Dendritic cell treated with granulocyte-macrophage colony-stimulating factor and Interleukin-4, amounts not matched to agents 40 ng/mL and 50 ng/mL, for 4 days (primary cell): ENCODE measurements around the gene ADH6.
"Not testable (repeated sequence)": the region's sequence is repeated elsewhere in the genome, so short reads cannot be mapped to it uniquely, and the experiment has no call there.

ENCODE experiments used
- H3K27ac Mint-ChIP-seq: one replicate; pipeline ENCODE4 v1.8.0; 2022; ENCODE audit warnings: mild to moderate bottlenecking, mixed read lengths
- H3K27me3 Mint-ChIP-seq: one replicate; pipeline ENCODE4 v1.8.0; 2022; ENCODE audit warnings: mild to moderate bottlenecking, mixed read lengths
- H3K36me3 Mint-ChIP-seq: one replicate; pipeline ENCODE4 v1.8.0; 2022; ENCODE audit warnings: low read depth, mixed read lengths
- H3K4me1 Mint-ChIP-seq: one replicate; pipeline ENCODE4 v1.8.0; 2022; ENCODE audit warnings: low read depth, mixed read lengths
- H3K4me3 Mint-ChIP-seq: one replicate; pipeline ENCODE4 v1.8.0; 2022; ENCODE audit warnings: mild to moderate bottlenecking, moderate library complexity, mixed read lengths
- H3K9me3 Mint-ChIP-seq: one replicate; pipeline ENCODE4 v1.8.0; 2022; ENCODE audit warnings: mixed read lengths
- intact Hi-C: fragments of 100-400 bp; cut with micrococcal nuclease; formaldehyde crosslinking; loops from one replicate; pipeline ENCODE4 v1.15.0; 2022

Gene ADH6

DNA sequence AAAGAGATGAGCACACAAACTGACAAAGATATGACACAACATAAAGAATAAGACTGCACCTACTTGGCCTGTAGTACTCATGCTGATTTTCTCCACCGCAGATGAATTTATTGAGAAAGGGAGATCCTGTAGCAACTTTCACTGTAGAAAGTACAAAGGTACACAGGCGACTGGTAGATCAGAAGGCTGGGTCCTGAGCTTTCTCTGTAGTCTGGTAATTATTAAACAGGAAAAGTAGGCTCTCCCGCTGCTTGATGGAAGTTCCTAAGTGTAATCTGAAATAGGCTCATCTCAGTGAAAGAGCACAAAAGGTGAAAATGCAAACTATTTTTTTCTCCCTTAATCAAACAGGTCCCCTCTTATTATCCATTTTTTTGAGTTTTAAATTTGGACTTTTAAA is at the start of gene ADH6:
TSS of gene ADH6 (minus strand) at position 175 of the 400 bp plus-strand sequence. CDS start at position 81, 94 bp downstream.
- H3K36me3 Mint-ChIP-seq: no peaks in the 10 kb centered on the region
- H3K27ac Mint-ChIP-seq: no peak within 1 kb of the TSS
- no peak within 1 kb of the TSS for H3K4me3 Mint-ChIP-seq
- intact Hi-C loops: no loop called here
- no peaks in the 10 kb centered on the region for H3K4me1 Mint-ChIP-seq
- peaks cover 25% of the 10 kb centered on the region for H3K9me3 Mint-ChIP-seq
- H3K27me3 Mint-ChIP-seq: no peaks in the 10 kb centered on the region

DNA sequence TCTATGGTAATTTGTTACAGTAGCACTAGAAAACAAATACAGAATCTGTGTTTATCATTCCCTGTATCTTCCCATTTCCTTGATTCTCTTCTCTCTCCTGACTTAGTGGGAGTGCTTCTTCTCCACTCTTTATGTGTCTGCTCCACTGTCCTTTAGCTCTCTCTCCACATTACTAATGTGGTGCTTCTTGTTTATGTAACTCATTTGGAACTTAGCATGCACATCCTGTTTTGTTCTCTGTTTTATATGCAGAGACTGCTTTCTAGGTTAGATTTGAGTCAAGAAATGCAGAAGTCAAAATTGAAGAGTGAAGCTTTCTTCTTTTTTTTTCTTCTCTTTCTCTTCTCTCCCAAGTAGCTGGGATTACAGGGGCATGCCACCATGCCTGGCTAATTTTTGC is 45.9 kb upstream of the ADH6 start:
- Mint-ChIP-seq H3K27me3 (no peaks in the 10 kb centered on the region), H3K27ac (no peak overlapping the region), H3K4me1 (no peaks in the 10 kb centered on the region), H3K9me3 (peaks cover 65% of the 10 kb centered on the region), H3K36me3 (no peaks in the 10 kb centered on the region), H3K4me3 (no peak overlapping the region)
- intact Hi-C loops: no loop called here

DNA sequence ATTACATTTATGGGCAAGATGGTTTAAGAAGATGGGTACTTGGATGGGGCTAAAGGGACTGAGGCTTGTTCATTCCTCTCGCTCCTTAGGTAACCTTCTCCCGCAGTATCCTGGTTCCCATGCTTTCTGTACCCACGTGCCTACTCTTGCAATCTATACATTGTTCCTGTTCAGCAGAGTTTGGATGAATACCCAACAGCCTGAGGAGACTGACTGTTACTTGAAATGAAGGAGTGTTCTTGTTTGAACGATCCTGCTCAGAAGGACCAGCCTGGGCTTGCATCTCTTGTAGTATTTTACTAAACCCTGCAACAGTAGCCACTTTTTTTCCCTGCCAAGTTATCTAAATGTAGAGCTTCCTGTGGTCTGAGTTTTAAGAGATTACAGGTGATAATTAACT is 33.7 kb upstream of the ADH6 start:
- H3K36me3 Mint-ChIP-seq: no peaks in the 10 kb centered on the region
- H3K9me3 Mint-ChIP-seq: peaks cover 26% of the 10 kb centered on the region
- H3K27me3 Mint-ChIP-seq: no peaks in the 10 kb centered on the region
- intact Hi-C loops: no loop called here
- no peaks in the 10 kb centered on the region for H3K4me1 Mint-ChIP-seq
- H3K4me3 Mint-ChIP-seq: no peak overlapping the region
- H3K27ac Mint-ChIP-seq: no peak overlapping the region

DNA sequence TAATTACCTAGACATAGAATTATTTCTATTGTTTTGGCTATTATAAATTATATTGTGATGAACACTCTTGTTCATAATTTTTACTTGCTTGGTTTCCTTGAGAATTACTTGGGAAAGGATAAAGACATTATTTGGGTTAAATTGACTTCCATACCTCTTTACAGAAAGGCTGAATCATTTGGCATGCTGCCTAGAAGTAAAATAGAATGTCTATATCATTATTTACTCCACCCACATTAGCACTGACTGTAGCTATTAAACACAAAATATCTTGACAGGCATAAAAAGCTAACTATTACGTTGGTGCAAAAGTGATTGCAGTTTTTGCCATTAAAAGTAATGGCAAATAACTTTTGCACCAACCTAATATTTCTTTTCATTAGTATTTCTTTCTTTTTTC is 29.7 kb upstream of the ADH6 start:
- Mint-ChIP-seq H3K36me3 (no peaks in the 10 kb centered on the region), H3K4me3 (no peak overlapping the region), H3K9me3 (peaks cover 33% of the 10 kb centered on the region), H3K4me1 (no peaks in the 10 kb centered on the region), H3K27ac (no peak overlapping the region), H3K27me3 (no peaks in the 10 kb centered on the region)
- intact Hi-C loops: no loop called here

DNA sequence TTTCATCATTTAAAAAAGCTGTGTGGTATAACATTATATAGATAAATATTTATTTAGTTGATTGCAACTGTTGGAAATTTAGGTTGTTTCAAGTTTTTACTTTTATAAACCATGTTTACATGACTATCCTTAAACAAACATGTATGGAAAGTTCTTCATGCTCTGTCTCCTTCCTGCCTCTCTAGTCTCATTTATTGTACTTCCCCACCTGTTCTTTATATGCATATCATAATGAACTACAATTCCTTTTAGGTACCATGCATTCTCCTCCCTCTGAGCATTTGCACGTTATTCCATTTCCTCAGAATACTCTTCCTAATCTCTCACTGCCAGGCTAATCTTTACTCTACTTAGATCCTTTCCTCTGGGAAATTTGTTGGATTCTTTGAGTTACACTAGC is 16.9 kb upstream of the ADH6 start:
- no peaks in the 10 kb centered on the region for H3K36me3 Mint-ChIP-seq
- intact Hi-C loops: no loop called here
- no peak overlapping the region for H3K27ac Mint-ChIP-seq
- H3K4me1 Mint-ChIP-seq: no peaks in the 10 kb centered on the region
- no peaks in the 10 kb centered on the region for H3K27me3 Mint-ChIP-seq
- H3K9me3 Mint-ChIP-seq: peaks cover 45% of the 10 kb centered on the region
- H3K4me3 Mint-ChIP-seq: no peak overlapping the region

DNA sequence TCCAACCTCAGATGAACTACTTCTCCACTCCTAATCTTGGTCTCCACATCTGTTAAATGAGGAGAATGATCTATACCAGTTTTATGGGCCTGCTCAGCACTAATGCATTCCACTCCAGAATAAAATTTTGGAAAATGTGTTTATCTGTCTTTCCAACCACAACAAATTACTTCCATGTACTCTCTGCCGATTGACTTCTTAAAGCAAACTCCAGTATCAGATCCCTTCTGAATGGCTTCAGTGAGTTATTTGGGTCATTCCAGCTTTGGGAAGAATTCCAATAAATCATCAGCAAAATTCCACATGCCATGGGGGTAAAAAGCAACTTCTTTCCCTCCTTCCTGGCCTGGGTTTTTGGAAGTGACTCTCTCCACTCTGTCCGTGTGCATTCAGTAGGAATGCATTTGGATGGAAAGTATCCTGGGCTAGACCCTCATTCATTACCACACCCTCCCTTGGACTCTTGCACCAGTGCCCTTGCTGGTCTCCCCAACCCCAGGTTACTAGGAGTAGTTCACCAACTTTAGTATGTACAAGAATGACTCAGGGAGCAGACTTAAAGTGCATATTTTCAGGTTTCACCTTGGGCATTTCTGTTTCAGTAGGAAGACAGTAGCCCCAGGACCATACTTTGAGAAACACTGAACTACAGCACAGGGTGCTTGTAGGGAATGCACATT is 15.4 kb upstream of the ADH6 start:
- Mint-ChIP-seq H3K9me3 (peaks cover 60% of the 10 kb centered on the region), H3K4me3 (no peak overlapping the region), H3K27me3 (no peaks in the 10 kb centered on the region), H3K4me1 (no peaks in the 10 kb centered on the region), H3K36me3 (no peaks in the 10 kb centered on the region), H3K27ac (no peak overlapping the region)
- intact Hi-C loops: no loop called here

DNA sequence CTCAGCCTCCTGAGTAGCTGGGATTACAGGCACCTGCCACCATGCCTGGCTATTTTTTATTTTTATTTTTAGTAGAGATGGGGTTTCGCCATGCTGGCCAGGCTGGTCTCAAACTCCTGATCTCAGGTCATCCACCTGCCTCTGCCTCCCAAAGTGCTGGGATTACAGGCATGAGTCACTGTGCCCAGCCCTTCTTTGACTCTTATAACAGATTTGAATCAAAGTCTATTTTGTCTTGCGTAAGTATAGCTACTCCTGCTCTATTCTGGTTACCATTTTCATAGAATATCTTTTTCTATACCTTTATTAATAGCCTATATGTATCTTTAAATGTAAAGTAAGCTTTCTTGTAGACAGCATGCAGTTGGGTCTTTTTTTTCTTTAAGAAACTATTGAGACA is 14.4 kb upstream of the ADH6 start:
- intact Hi-C loops, H3K27me3 Mint-ChIP-seq, H3K27ac Mint-ChIP-seq, H3K36me3 Mint-ChIP-seq, H3K4me3 Mint-ChIP-seq, H3K4me1 Mint-ChIP-seq: not testable (repeated sequence)
- peaks cover 61% of the 10 kb centered on the region for H3K9me3 Mint-ChIP-seq

DNA sequence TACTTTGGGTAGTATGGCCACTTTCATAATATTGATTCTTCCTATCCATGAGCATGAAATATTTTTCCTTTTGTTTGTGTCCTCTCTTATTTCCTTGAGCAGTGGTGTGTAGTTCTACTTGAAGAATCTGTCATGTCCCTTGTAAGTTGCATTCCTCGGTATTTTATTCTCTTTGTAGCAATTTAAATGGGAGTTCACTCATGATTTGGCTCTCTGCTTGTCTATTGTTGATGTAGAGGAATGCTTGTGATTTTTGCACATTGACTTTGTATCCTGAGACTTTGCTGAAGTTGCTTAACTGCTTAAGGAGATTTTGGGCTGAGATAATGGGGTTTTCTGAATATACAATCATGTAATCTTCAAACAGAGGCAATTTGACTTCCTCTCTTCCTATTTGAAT is 9.7 kb upstream of the ADH6 start:
- H3K9me3 Mint-ChIP-seq: peaks cover 38% of the 10 kb centered on the region
- H3K4me3 Mint-ChIP-seq, H3K27me3 Mint-ChIP-seq, H3K4me1 Mint-ChIP-seq, H3K27ac Mint-ChIP-seq, H3K36me3 Mint-ChIP-seq, intact Hi-C loops: not testable (repeated sequence)

DNA sequence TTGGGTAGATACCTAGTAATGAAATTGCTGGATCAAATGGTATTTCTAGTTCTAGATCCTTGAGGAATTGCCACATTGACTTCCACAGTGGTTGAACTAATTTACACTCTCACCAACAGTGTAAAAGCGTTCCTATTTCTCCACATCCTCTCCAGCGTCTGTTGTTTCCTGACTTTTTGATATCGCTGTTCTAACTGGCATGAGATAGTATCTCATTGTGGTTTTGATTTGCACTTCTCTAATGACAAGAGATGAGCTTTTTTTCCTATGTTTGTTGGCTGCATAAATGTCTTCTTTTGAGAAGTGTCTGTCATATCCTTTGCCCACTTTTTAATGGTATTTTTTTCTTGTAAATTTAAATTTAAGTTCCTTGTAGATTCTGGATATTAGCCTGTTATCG is 8.6 kb upstream of the ADH6 start:
- H3K27me3 Mint-ChIP-seq, H3K4me1 Mint-ChIP-seq, H3K27ac Mint-ChIP-seq, H3K36me3 Mint-ChIP-seq, intact Hi-C loops, H3K4me3 Mint-ChIP-seq: not testable (repeated sequence)
- H3K9me3 Mint-ChIP-seq: peaks cover 38% of the 10 kb centered on the region

DNA sequence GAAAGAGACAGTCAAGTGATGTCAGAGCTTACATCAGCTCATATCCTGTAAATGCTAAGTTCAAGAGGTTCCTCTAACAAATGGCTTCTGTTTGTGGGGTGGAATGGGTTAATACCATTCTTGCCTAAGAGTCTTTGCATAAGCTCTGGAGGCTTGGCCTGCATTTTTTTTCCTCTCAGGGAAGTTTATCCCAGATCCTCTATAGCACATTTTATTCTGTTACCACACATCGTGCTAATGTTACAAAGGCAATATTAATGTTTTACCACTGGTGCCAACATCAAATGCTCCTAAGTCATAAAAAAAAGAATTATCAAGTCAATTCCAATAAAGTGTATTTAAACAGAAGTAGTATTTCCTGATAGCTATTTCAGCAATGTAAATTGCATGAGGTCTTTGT is 2.9 kb upstream of the ADH6 start:
- no peak overlapping the region for H3K27ac Mint-ChIP-seq
- intact Hi-C loops: no loop called here
- H3K36me3 Mint-ChIP-seq: no peaks in the 10 kb centered on the region
- H3K27me3 Mint-ChIP-seq: no peaks in the 10 kb centered on the region
- H3K4me1 Mint-ChIP-seq: no peaks in the 10 kb centered on the region
- peaks cover 24% of the 10 kb centered on the region for H3K9me3 Mint-ChIP-seq
- no peak overlapping the region for H3K4me3 Mint-ChIP-seq

DNA sequence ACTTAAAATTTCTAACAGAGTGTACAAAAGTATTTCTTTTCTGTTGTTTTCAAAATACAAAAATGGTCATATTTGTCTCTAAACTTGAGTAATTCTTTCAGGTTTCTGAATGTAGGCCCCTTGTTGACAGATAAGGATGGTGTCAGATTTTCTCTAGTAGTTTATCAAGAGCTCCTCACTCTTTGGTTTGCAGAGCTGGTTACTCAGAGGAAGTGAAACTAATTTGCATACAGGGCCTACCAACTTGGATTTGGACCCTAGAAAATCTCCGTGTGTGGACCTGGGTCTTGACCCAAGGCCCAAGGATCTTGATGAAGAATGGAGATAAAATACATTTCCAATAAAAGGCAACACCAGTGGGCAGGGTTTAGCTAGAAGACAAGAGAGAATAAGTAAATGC is 433 bp upstream of the ADH6 start:
- Mint-ChIP-seq H3K36me3 (no peaks in the 10 kb centered on the region), H3K4me1 (no peaks in the 10 kb centered on the region), H3K4me3 (no peak overlapping the region), H3K27ac (no peak overlapping the region), H3K9me3 (peaks cover 23% of the 10 kb centered on the region), H3K27me3 (no peaks in the 10 kb centered on the region)
- intact Hi-C loops: no loop called here

DNA sequence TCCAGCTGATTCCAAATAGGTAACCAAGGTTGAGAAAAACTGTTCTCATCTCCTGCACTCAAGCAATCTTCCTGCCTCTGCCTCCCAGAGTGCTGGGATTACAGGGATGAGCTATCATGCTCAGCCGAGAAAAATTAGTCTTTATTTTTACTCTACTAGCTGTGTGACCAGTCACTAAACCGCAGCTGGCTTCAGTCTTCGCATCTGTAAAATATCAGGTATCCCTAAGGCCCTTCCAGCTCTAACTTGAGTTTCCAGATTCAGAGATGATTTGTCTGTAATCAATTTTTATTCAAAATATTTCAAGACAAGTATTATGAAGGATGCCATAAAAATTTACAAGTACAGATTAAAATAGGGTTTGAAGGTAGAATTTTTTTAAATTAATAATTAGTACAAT is 3.5 kb downstream of the ADH6 start:
- Mint-ChIP-seq H3K4me1 (no peaks in the 10 kb centered on the region), H3K9me3 (peaks cover 32% of the 10 kb centered on the region), H3K36me3 (no peaks in the 10 kb centered on the region), H3K4me3 (no peak overlapping the region), H3K27ac (no peak overlapping the region), H3K27me3 (no peaks in the 10 kb centered on the region)
- intact Hi-C loops: no loop called here

DNA sequence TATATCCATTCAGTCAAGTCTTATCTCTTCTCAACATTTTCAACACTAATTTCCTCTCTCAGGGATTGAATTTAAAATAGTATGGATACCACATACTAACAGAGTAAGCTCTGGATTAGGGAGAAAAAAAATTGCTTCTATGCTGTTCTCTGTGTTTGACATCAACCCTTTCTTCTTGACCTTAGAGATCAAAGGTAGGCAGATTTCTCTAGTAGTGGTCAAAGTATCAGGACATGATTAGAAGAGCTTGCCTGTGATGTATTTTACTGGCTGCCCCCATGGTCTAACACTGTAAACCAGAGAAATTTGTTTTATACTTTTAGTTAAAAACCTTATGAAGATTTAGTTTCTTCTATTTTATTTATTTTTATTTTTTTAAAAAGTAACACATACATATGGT is 8.3 kb downstream of the ADH6 start:
- no peak overlapping the region for H3K27ac Mint-ChIP-seq
- intact Hi-C loops: no loop called here
- no peaks in the 10 kb centered on the region for H3K27me3 Mint-ChIP-seq
- no peaks in the 10 kb centered on the region for H3K36me3 Mint-ChIP-seq
- no peaks in the 10 kb centered on the region for H3K4me1 Mint-ChIP-seq
- H3K4me3 Mint-ChIP-seq: no peak overlapping the region
- peaks cover 8% of the 10 kb centered on the region for H3K9me3 Mint-ChIP-seq

DNA sequence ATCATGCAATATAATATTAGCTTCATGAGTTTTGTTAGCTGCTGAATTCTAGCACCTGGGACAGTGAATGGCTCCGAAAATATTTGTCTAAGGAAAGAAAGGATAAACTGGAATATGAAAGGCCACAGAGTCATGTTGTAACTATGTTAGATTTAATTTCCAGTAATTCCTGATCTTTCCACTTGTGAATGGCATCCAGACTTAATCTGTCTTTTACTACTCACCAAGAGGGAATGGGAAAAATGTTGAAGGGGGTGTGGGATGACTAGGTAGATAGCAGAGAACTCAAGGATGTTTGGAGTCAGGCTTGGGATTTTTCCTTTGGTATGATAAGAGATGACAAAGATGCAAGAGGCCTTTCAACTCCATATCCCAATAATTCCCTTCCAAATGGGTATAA is 9.4 kb downstream of the ADH6 start:
- Mint-ChIP-seq H3K36me3 (no peaks in the 10 kb centered on the region), H3K27ac (no peak overlapping the region), H3K4me3 (no peak overlapping the region), H3K9me3 (peaks cover 8% of the 10 kb centered on the region), H3K4me1 (no peaks in the 10 kb centered on the region), H3K27me3 (no peaks in the 10 kb centered on the region)
- intact Hi-C loops: no loop called here

DNA sequence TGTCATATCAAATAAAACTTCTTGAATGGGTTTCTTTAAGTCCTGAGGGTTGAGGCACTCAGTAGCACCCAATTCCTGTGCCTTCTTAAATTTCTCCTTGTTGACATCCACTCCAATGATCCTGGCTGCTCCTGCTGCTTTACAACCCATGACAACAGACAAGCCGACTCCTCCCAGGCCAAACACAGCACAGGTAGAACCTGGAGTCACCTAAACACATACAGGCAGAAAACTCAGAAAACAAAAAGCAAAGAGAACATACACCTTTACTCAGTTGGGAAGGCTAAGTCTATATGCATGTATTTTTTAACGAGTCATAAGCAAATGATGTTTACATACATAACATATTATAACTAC is 10.3 kb downstream of the ADH6 start:
- Mint-ChIP-seq H3K4me1 (no peaks in the 10 kb centered on the region), H3K9me3 (peaks cover 9% of the 10 kb centered on the region), H3K4me3 (no peak overlapping the region), H3K27me3 (no peaks in the 10 kb centered on the region), H3K36me3 (no peaks in the 10 kb centered on the region), H3K27ac (no peak overlapping the region)
- intact Hi-C loops: no loop called here
